ENCODE measurements around the gene TRAK1. TPM values are rescaled to one million over a fixed set of nuclear protein-coding genes. Genes with fewer than 3 reads are reported as not detected.

TRAK1 gene
- total RNA-seq, 2 experiments from 2014 or later, result 23.1 to 24.6 TPM

- POLR2A ChIA-PET, result interaction anchor here (0.7 kb wide), 1 partner anchor 398 kb away, joined by 6 read pairs; no protein-coding TSS in a partner anchor
- CTCF ChIA-PET, result interaction anchor here (0.7 kb wide), 1 partner anchor 21 kb away, joined by 3 read pairs; no protein-coding TSS in a partner anchor
Measured at GRCh38 chr3:42184651-42185443, 93.7 kb downstream of the TRAK1 start.

- CTCF ChIA-PET, result interaction anchor here (0.6 kb wide), 1 partner anchor 9 kb away, joined by 6 read pairs; no protein-coding TSS in a partner anchor
- POLR2A ChIA-PET, result no interaction called here
Measured at GRCh38 chr3:42187936-42188335, 96.8 kb downstream of the TRAK1 start.

GRCh38 chr3:42188376-42188775, 97.2 kb downstream of the TRAK1 start:
- CTCF ChIA-PET, result no interaction called here
- POLR2A ChIA-PET, result no interaction called here

- CTCF ChIA-PET, result interaction anchor here (1.9 kb wide), 1 partner anchor 10 kb away, joined by 6 read pairs; no protein-coding TSS in a partner anchor
- POLR2A ChIA-PET, result no interaction called here
Measured at GRCh38 chr3:42189001-42189460, 97.9 kb downstream of the TRAK1 start.

GRCh38 chr3:42189736-42190135, 98.6 kb downstream of the TRAK1 start:
- ChIA-PET POLR2A (no interaction called here), CTCF (interaction anchor here (1.0 to 1.9 kb wide), 3 partner anchors 9 to 29 kb away, joined by 3 to 6 read pairs (median 3); no protein-coding TSS in a partner anchor)

GRCh38 chr3:42190701-42191442, 99.7 kb downstream of the TRAK1 start:
- ChIA-PET CTCF (interaction anchor here (0.6 to 1.9 kb wide), 14 partner anchors 8 to 950 kb away, joined by 3 to 9 read pairs (median 4); no protein-coding TSS in a partner anchor), POLR2A (no interaction called here)

- ChIA-PET POLR2A (no interaction called here), CTCF (interaction anchor here (0.6 to 1.9 kb wide), 14 partner anchors 9 to 951 kb away, joined by 3 to 9 read pairs (median 4); no protein-coding TSS in a partner anchor)
Measured at GRCh38 chr3:42191443-42191747, 100.2 kb downstream of the TRAK1 start.

- POLR2A ChIA-PET, result no interaction called here
- CTCF ChIA-PET, result interaction anchor here (0.5 to 1.9 kb wide), 3 partner anchors 15 to 260 kb away, joined by 3 to 5 read pairs (median 4); no protein-coding TSS in a partner anchor
Measured at GRCh38 chr3:42192334-42193200, 101.4 kb downstream of the TRAK1 start.

GRCh38 chr3:42194943-42195510, 103.9 kb downstream of the TRAK1 start:
- ChIA-PET POLR2A (interaction anchor here (0.7 kb wide), 1 partner anchor 1681 kb away, joined by 4 read pairs; no protein-coding TSS in a partner anchor), CTCF (no interaction called here)

GRCh38 chr3:42195879-42196330, 104.7 kb downstream of the TRAK1 start:
- POLR2A ChIA-PET, result interaction anchor here (0.7 kb wide), 1 partner anchor 1682 kb away, joined by 4 read pairs; no protein-coding TSS in a partner anchor

GRCh38 chr3:42198709-42199108, 107.6 kb downstream of the TRAK1 start:
- ChIA-PET CTCF (interaction anchor here (0.5 to 2.1 kb wide), 2 partner anchors 9 to 114 kb away, joined by 3 to 6 read pairs; no protein-coding TSS in a partner anchor), POLR2A (no interaction called here)

More at GRCh38 chr3:42195879-42196330, 104.7 kb downstream of the TRAK1 start:
- CTCF ChIA-PET, result no interaction called here

- POLR2A ChIA-PET, result no interaction called here
- CTCF ChIA-PET, result interaction anchor here (1.0 to 1.1 kb wide), 2 partner anchors 12 to 16 kb away, joined by 3 to 4 read pairs; no protein-coding TSS in a partner anchor
Measured at GRCh38 chr3:42202217-42202865, 111.2 kb downstream of the TRAK1 start.

GRCh38 chr3:42204867-42205599, 113.9 kb downstream of the TRAK1 start:
- ChIA-PET CTCF (interaction anchor here (0.6 to 2.6 kb wide), 2 partner anchors 14 to 20 kb away, joined by 3 to 9 read pairs; no protein-coding TSS in a partner anchor), POLR2A (no interaction called here)

- CTCF ChIA-PET, result interaction anchor here (0.6 to 2.6 kb wide), 3 partner anchors 15 to 255 kb away, joined by 3 to 9 read pairs (median 4); no protein-coding TSS in a partner anchor
- POLR2A ChIA-PET, result no interaction called here
Measured at GRCh38 chr3:42205800-42206514, 114.8 kb downstream of the TRAK1 start.

- ChIA-PET CTCF (interaction anchor here (0.7 kb wide), 1 partner anchor 317 kb away, joined by 3 read pairs; no protein-coding TSS in a partner anchor), POLR2A (no interaction called here)
Measured at GRCh38 chr3:42209917-42210316, 118.8 kb downstream of the TRAK1 start.

GRCh38 chr3:42210726-42211125, 119.6 kb downstream of the TRAK1 start:
- ChIA-PET CTCF (interaction anchor here (0.7 kb wide), 2 partner anchors 88 to 316 kb away, joined by 3 to 4 read pairs; no protein-coding TSS in a partner anchor), POLR2A (no interaction called here)

- CTCF ChIA-PET, result no interaction called here
- POLR2A ChIA-PET, result interaction anchor here (0.7 kb wide), 1 partner anchor 8 kb away, joined by 11 read pairs; no protein-coding TSS in a partner anchor
Measured at GRCh38 chr3:42213417-42213816, 122.3 kb downstream of the TRAK1 start.

All from activated CD8-positive, alpha-beta memory T cell treated with anti-CD3 and anti-CD28 coated beads for 36 hours (primary cell).